Suprapubic skin (tissue), 4 donors: Measurements from ENCODE around the gene ALG12. TPM values are rescaled to one million over a fixed set of nuclear protein-coding genes. Genes with fewer than 3 reads are reported as not detected.

Source experiments
- DNase-seq, 2 donors: peaks; one replicate each; pipeline ENCODE4 v3.0.0-alpha.2; 2019; ENCODE audit warnings: low spot score in 2 of 2
- H3K27ac ChIP-seq: fragments of 200-600 bp; sonication (generic); one replicate; pipeline ENCODE4 v1.5.1; 2019
- H3K27me3 ChIP-seq: fragments of 200-600 bp; sonication (generic); one replicate; pipeline ENCODE4 v1.5.1; 2019
- H3K36me3 ChIP-seq: fragments of 200-600 bp; sonication (generic); one replicate; pipeline ENCODE4 v1.5.1; 2019
- H3K4me1 ChIP-seq: fragments of 200-600 bp; sonication (generic); one replicate; pipeline ENCODE4 v1.5.1; 2019
- H3K4me3 ChIP-seq: fragments of 200-600 bp; sonication (generic); one replicate; pipeline ENCODE4 v1.5.1; 2019; ENCODE audit warnings: mild to moderate bottlenecking
- H3K9me3 ChIP-seq: fragments of 200-600 bp; sonication (generic); one replicate; pipeline ENCODE4 v1.5.1; 2019
- EP300 ChIP-seq: sonication (generic); formaldehyde crosslinking; IDR thresholded peaks from one replicate; pipeline ENCODE4 v1.6.1; 2017; ENCODE audit warnings: antibody characterized with exemption
- POLR2A ChIP-seq, 2 donors: fragments of 450-650 bp; IDR thresholded peaks; one replicate each; pipeline ENCODE4 v1.6.1; 2017; ENCODE audit warnings: antibody characterized with exemption in 2 of 2, mild to moderate bottlenecking in 2 of 2, moderate library complexity in 2 of 2
- POLR2AphosphoS5 ChIP-seq, 3 donors: sonication (generic); formaldehyde crosslinking; IDR thresholded peaks; one replicate each; pipeline ENCODE4 v1.6.1; 2017; ENCODE audit warnings: antibody characterized with exemption in 3 of 3
- WGBS: methylation state at CpG from one replicate; pipeline ENCODE4 v1.1.5; 2018; 5-methylcytosine and 5-hydroxymethylcytosine counted together
- total RNA-seq, 4 donors: library from RNA; depleted of rRNA; stranded (reverse); fragments of >200 nt; gene quantifications; one replicate each; pipeline ENCODE4 v1.1.0, GENCODE V29; 2016
- TF ChIP-seq, protein P1 (sequence below), 2 donors: fragments of 200-600 bp in 1 of 2; fragments of 450-650 bp in 1 of 2; sonication (generic) in 1 of 2; IDR thresholded peaks; one replicate each; pipeline ENCODE4 v1.5.1; 2016 to 2019; ENCODE audit warnings: antibody characterized with exemption in 2 of 2, mild to moderate bottlenecking in 1 of 2, moderate library complexity in 1 of 2

The ALG12 gene
- total RNA-seq, 4 donors from 2014 or later = 13.2 to 23.8 (median 16.8) TPM

DNA sequence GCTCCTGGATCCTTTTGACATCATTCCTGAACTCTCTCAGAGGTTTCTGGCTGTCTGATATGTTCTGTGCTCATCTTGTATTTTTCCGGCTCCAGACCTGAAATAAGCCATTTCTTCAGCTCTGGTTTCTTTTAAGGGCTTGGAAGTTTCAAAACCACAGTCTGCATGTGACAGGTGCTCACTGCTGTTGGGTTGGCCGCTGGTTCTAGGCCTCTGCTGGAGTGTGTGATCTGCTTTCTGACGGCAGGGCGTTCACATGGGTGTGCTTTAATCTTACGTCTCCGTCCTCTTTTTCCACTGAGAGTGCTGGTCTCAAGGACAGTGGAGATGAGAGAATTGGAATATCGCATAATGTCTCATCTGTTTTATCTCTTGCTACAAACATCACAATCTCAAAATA lies 54.3 kb downstream of the ALG12 start:
- DNase-seq = no peak
- Histone ChIP-seq H3K9me3 (peaks cover 11% of the 10 kb centered on the region), H3K4me3 (no peak overlapping the region), H3K4me1 (no peaks in the 10 kb centered on the region), H3K27ac (no peak overlapping the region), H3K36me3 (peaks cover 6% of the 10 kb centered on the region), H3K27me3 (no peaks in the 10 kb centered on the region)
- 93% methylated on average over 6 of the region's 7 CpGs for WGBS
- TF ChIP-seq POLR2A (IDR thresholded peaks at IDR 0.05) (no peak), POLR2AphosphoS5 (IDR thresholded peaks at IDR 0.05) (no peak), EP300 (no peak)
- TF ChIP-seq, protein P1, sequence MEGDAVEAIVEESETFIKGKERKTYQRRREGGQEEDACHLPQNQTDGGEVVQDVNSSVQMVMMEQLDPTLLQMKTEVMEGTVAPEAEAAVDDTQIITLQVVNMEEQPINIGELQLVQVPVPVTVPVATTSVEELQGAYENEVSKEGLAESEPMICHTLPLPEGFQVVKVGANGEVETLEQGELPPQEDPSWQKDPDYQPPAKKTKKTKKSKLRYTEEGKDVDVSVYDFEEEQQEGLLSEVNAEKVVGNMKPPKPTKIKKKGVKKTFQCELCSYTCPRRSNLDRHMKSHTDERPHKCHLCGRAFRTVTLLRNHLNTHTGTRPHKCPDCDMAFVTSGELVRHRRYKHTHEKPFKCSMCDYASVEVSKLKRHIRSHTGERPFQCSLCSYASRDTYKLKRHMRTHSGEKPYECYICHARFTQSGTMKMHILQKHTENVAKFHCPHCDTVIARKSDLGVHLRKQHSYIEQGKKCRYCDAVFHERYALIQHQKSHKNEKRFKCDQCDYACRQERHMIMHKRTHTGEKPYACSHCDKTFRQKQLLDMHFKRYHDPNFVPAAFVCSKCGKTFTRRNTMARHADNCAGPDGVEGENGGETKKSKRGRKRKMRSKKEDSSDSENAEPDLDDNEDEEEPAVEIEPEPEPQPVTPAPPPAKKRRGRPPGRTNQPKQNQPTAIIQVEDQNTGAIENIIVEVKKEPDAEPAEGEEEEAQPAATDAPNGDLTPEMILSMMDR (IDR thresholded peaks at IDR 0.05) = no peak

DNA sequence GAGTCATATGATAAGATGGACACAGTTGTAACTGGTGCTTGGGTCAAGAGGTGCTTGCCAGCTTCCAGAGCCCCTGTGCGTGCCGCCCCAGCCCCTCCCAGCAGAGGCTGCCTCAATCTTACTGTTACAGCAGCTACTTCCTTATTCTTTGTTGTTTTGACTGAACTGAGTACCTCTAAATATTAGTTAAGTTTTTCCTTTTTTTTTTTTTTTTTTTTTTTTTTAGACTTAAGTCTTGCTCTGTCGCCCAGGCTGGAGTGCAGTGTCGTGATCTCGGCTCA lies 55.8 kb downstream of the ALG12 start:
- Histone ChIP-seq H3K9me3 (peaks cover 11% of the 10 kb centered on the region), H3K4me1 (no peaks in the 10 kb centered on the region), H3K27ac (no peak overlapping the region), H3K27me3 (no peaks in the 10 kb centered on the region), H3K36me3 (peaks cover 2% of the 10 kb centered on the region), H3K4me3 (no peak overlapping the region)
- TF ChIP-seq, protein P1 (IDR thresholded peaks at IDR 0.05) = no peak
- TF ChIP-seq POLR2A (IDR thresholded peaks at IDR 0.05) (no peak), POLR2AphosphoS5 (IDR thresholded peaks at IDR 0.05) (no peak), EP300 (no peak)
- 92% methylated on average over 5 of the region's 5 CpGs for WGBS
- DNase-seq = no peak

DNA sequence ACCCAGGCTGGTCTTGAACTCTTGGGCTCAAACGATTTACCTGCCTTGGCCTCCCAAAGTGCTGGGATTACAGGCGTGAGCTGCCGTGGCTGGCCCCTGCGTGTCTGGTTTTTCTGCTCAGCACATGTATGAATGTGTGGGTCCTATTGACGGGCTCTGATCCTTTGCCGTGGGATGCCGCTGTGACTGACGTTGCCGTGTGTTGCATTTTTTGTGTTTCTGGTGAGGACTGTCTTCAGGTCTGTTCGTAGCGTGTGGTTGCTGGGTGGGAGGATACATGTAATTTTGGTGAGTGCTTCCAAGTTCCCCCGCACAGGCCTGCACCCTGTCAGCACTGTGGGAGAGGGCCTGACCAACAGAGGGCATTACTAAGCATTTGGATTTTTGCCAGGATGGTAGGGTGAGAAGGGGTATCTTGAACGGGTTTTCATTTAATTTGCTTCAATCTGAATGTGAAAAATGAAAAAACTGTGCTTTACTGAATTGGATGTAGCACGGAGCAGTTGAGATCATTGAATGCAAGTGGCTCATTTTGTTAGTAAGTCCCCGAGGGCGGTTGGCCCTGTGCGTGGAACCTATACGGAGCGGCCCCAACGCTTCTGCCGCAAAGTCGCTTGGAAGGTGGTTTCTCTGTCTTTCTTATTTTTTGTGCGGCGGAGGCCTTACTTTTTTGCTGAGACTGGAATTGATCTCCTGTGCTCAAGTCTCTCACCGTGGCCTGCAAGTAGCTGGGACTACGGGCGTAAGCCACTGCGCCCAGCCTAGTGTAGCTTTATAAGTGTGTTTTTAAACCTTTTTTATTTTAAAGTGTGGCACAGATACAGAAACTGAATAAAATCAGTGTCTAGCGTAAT lies 56.4 kb downstream of the ALG12 start:
- TF ChIP-seq EP300 (no peak), POLR2AphosphoS5 (IDR thresholded peaks at IDR 0.05) (no peak), POLR2A (IDR thresholded peaks at IDR 0.05) (no peak)
- TF ChIP-seq, protein P1 (IDR thresholded peaks at IDR 0.05) = no peak
- Histone ChIP-seq H3K9me3 (peaks cover 6% of the 10 kb centered on the region), H3K4me1 (peaks cover 3% of the 10 kb centered on the region), H3K4me3 (no peak overlapping the region), H3K27ac (no peak overlapping the region), H3K36me3 (no peaks in the 10 kb centered on the region), H3K27me3 (no peaks in the 10 kb centered on the region)
- no peak for DNase-seq
- 93% methylated on average over 29 of the region's 29 CpGs for WGBS

DNA sequence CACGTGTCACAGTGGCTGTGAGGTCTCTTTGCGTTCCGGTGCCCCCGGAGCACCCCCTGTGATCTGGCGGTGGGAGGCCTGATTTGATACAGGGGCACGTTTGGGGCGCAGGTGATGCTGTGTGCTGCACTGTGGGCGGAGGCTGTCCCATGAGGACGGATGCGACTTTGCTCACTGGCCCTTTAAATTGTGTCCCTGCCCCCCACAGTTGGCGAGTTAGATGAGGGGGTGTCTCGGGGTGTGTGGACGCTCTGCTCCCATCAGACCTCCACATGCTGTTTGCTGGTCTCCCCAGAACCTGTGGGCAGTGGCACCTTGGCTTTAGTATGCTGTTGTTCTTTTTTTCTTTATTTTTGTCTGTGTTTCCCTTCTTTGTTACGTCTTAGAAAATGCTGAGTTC lies 59.4 kb downstream of the ALG12 start:
- Histone ChIP-seq H3K27me3 (no peaks in the 10 kb centered on the region), H3K27ac (no peak overlapping the region), H3K9me3 (no peaks in the 10 kb centered on the region), H3K4me1 (peaks cover 22% of the 10 kb centered on the region), H3K36me3 (no peaks in the 10 kb centered on the region), H3K4me3 (no peak overlapping the region)
- no peak for DNase-seq
- whole genome bisulfite sequencing = 90% methylated on average over 13 of the region's 14 CpGs
- TF ChIP-seq POLR2AphosphoS5 (IDR thresholded peaks at IDR 0.05) (no peak), POLR2A (IDR thresholded peaks at IDR 0.05) (no peak), EP300 (no peak)
- TF ChIP-seq, protein P1 (IDR thresholded peaks at IDR 0.05) = no peak

DNA sequence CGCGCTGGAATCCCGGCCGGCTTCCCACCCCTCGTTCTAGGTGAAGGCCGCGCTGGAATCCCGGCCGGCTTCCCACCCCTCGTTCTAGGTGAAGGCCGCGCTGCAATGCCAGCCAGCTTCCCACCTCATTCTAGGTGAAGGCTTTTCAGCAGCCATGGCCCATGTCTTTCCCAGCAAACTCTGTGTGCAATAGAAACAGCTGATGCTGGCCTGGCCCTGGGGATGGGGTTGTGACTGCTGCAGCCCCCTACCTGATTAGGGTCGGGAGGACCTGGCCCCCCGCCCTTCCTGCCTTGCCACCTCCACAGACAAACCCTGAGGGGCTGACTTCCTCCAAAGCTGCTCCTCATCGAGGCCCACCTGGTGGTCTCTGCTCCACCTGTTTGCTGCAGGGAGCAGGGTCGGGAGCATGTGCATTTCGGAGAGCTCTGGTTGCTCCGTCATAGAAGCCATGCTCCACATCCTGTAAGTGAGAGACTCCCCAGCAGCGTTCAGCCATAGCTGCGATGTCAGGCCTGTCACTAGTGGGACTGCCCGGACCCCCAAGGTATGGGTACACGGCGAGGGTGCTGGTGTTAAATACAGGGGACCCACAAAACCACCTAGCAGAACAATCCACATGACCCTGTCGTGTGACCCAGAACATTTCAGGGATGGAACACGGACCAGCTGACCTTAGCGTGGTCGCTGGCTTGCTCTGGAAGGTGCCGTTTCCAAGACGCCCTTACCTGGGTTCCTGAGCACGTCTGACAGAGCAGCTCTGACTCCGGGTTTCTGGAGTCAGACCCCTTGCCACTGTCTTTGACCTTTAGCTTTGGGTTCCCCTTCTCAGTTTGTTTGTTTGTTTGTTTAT lies 61.2 kb downstream of the ALG12 start:
- no peaks in the 10 kb centered on the region for H3K9me3 ChIP-seq
- no peak for DNase-seq
- no peak overlapping the region for H3K27ac ChIP-seq
- peaks cover 27% of the 10 kb centered on the region for H3K4me1 ChIP-seq
- no peaks in the 10 kb centered on the region for H3K27me3 ChIP-seq
- no peak for TF ChIP-seq POLR2A (IDR thresholded peaks at IDR 0.05)
- TF ChIP-seq, protein P1 (IDR thresholded peaks at IDR 0.05) = no peak
- TF ChIP-seq POLR2AphosphoS5 (IDR thresholded peaks at IDR 0.05) = no peak
- TF ChIP-seq EP300 = no peak
- no peak overlapping the region for H3K4me3 ChIP-seq
- WGBS = 90% methylated on average over 22 of the region's 31 CpGs
- H3K36me3 ChIP-seq = no peaks in the 10 kb centered on the region
